DMS153 (cell line): ENCODE measurements around the gene WARS2.

Source experiments
- DNase-seq: peaks from one replicate; lab custom pipeline; 2025; lab: John Stamatoyannopoulos, UW

The WARS2 gene

GRCh38 chr1:118983558-118984041 lies 156.9 kb downstream of the WARS2 start:
- DNase-seq, result no peak

- no peak for DNase-seq
Measured at GRCh38 chr1:118982821-118983557, 157.5 kb downstream of the WARS2 start.

- no peak for DNase-seq
Measured at GRCh38 chr1:118982266-118982665, 158.2 kb downstream of the WARS2 start.

- DNase-seq, result no peak
Measured at GRCh38 chr1:118981436-118981835, 159.0 kb downstream of the WARS2 start.
